GM23338 (cell line): ENCODE measurements around the gene RAMP3. TPM values are rescaled to one million over a fixed set of nuclear protein-coding genes. Genes with fewer than 3 reads are reported as not detected.

Experiments used
- ATAC-seq: fragments of 200-7000 bp; cut with Tn5 transposase; 3 replicates; pipeline ENCODE4 v1.9.1; 2020
- DNase-seq: peaks from one replicate; pipeline ENCODE4 v3.0.0-alpha.2; 2015; ENCODE audit warnings: low spot score
- H2AFZ ChIP-seq: fragments of 200-600 bp; sonication (generic); 2 replicates; pipeline ENCODE4 v1.8.0; 2016; ENCODE audit warnings: antibody characterized with exemption, mild to moderate bottlenecking, moderate library complexity
- H3F3A ChIP-seq: fragments of 200-600 bp; sonication (generic); replicated peaks from 2 replicates; pipeline ENCODE4 v1.8.0; 2017; ENCODE audit warnings: antibody characterized with exemption, mixed run types, low read depth
- H3K27ac ChIP-seq: fragments of 200-600 bp; sonication (generic); 2 replicates; pipeline ENCODE4 v1.6.1; 2016; ENCODE audit warnings: low read depth
- H3K27me3 ChIP-seq: fragments of 200-600 bp; sonication (generic); 2 replicates; pipeline ENCODE4 v1.8.0; 2016; ENCODE audit warnings: mild to moderate bottlenecking, mixed run types, moderate library complexity; ENCODE audit not compliant: insufficient read depth
- H3K36me3 ChIP-seq: fragments of 200-600 bp; sonication (generic); 2 replicates; pipeline ENCODE4 v1.8.0; 2016; ENCODE audit warnings: mild to moderate bottlenecking; ENCODE audit not compliant: insufficient read depth
- H3K4me1 ChIP-seq: fragments of 200-600 bp; sonication (generic); 2 replicates; pipeline ENCODE4 v1.8.0; 2016; ENCODE audit warnings: mild to moderate bottlenecking, moderate library complexity; ENCODE audit not compliant: insufficient read depth
- H3K4me2 ChIP-seq: fragments of 200-600 bp; sonication (generic); 2 replicates; pipeline ENCODE4 v1.7.1; 2017; ENCODE audit warnings: mixed run types
- H3K4me3 ChIP-seq: fragments of 200-600 bp; sonication (generic); 2 replicates; pipeline ENCODE4 v1.6.1; 2016; ENCODE audit warnings: mixed run types
- H3K79me2 ChIP-seq: fragments of 200-600 bp; sonication (generic); replicated peaks from 2 replicates; pipeline ENCODE4 v1.8.0; 2017; ENCODE audit warnings: mild to moderate bottlenecking; ENCODE audit not compliant: insufficient read depth
- H3K9me2 ChIP-seq: fragments of 200-600 bp; sonication (generic); 2 replicates; pipeline ENCODE4 v1.8.0; 2017; ENCODE audit not compliant: insufficient read depth
- H4K20me1 ChIP-seq: fragments of 200-600 bp; sonication (generic); replicated peaks from 2 replicates; pipeline ENCODE4 v1.8.0; 2017; ENCODE audit warnings: mild to moderate bottlenecking; ENCODE audit not compliant: insufficient read depth
- H3K27ac Mint-ChIP-seq: 2 replicates; pipeline ENCODE4 v1.8.0; 2020; ENCODE audit warnings: inconsistent platforms, mild to moderate bottlenecking, moderate library complexity, mixed read lengths
- H3K27me3 Mint-ChIP-seq: 3 replicates; pipeline ENCODE4 v1.8.0; 2022; ENCODE audit warnings: low read depth, mild to moderate bottlenecking, moderate library complexity, mixed read lengths, inconsistent platforms; ENCODE audit not compliant: insufficient read depth, poor library complexity
- H3K36me3 Mint-ChIP-seq: 3 replicates; pipeline ENCODE4 v1.8.0; 2021; ENCODE audit warnings: low read depth, mild to moderate bottlenecking, inconsistent platforms, moderate library complexity, mixed read lengths
- H3K4me1 Mint-ChIP-seq: 3 replicates; pipeline ENCODE4 v1.8.0; 2020; ENCODE audit warnings: mild to moderate bottlenecking, inconsistent platforms, mixed read lengths
- H3K4me3 Mint-ChIP-seq: 3 replicates; pipeline ENCODE4 v1.8.0; 2021; ENCODE audit warnings: moderate library complexity, mild to moderate bottlenecking, inconsistent platforms, mixed read lengths
- H3K9me3 Mint-ChIP-seq: 3 replicates; pipeline ENCODE4 v1.8.0; 2020; ENCODE audit warnings: moderate library complexity, mild to moderate bottlenecking, inconsistent platforms, mixed read lengths
- CREB1 ChIP-seq: fragments of 250-450 bp; sonication (Bioruptor Pico); IDR thresholded peaks from 2 replicates; pipeline ENCODE4 v1.5.0; 2020; ENCODE audit warnings: low read depth, mild to moderate bottlenecking, moderate library complexity
- ETS1 ChIP-seq: IDR thresholded peaks from 2 replicates; pipeline ENCODE4 v1.6.1; 2016; ENCODE audit warnings: antibody characterized with exemption
- EZH2 ChIP-seq: fragments of 200-600 bp; sonication (generic); IDR thresholded peaks from one replicate; pipeline ENCODE4 v1.8.0; 2017; ENCODE audit warnings: antibody characterized with exemption, mild to moderate bottlenecking, low read depth; ENCODE audit not compliant: unreplicated experiment
- EZH2phosphoT487 ChIP-seq: fragments of 200-600 bp; sonication (generic); IDR thresholded peaks from one replicate; pipeline ENCODE4 v1.8.1; 2018; ENCODE audit warnings: antibody characterized with exemption; ENCODE audit not compliant: unreplicated experiment
- JUNB ChIP-seq: IDR thresholded peaks from one replicate; pipeline ENCODE4 v1.6.1; 2016; ENCODE audit warnings: antibody characterized with exemption; ENCODE audit not compliant: unreplicated experiment
- NANOG ChIP-seq: IDR thresholded peaks from 2 replicates; pipeline ENCODE4 v1.6.1; 2016; ENCODE audit warnings: antibody characterized with exemption, borderline replicate concordance
- POLR2AphosphoS5 ChIP-seq: IDR thresholded peaks from 2 replicates; pipeline ENCODE4 v1.6.1; 2016; ENCODE audit warnings: antibody characterized with exemption, low read depth
- REST ChIP-seq: IDR thresholded peaks from one replicate; pipeline ENCODE4 v1.6.1; 2018; ENCODE audit warnings: antibody characterized with exemption; ENCODE audit not compliant: unreplicated experiment
- STAT1 ChIP-seq: IDR thresholded peaks from one replicate; pipeline ENCODE4 v1.6.1; 2016; ENCODE audit warnings: antibody characterized with exemption; ENCODE audit not compliant: unreplicated experiment
- ZNF114 ChIP-seq: fragments of 250-450 bp; sonication (Bioruptor Pico); IDR thresholded peaks from 2 replicates; pipeline ENCODE4 v1.5.0; 2020; ENCODE audit warnings: mild to moderate bottlenecking, moderate library complexity
- ZNF331 ChIP-seq: fragments of 250-450 bp; sonication (Bioruptor Pico); IDR thresholded peaks from 2 replicates; pipeline ENCODE4 v1.5.0; 2020; ENCODE audit warnings: low read depth, mild to moderate bottlenecking, moderate library complexity
- ZNF462 ChIP-seq: fragments of 250-450 bp; sonication (Bioruptor Pico); IDR thresholded peaks from 2 replicates; pipeline ENCODE4 v1.5.0; 2020; ENCODE audit warnings: mild to moderate bottlenecking, moderate library complexity
- polyA plus RNA-seq: library from polyadenylated mRNA; unstranded; fragments of >200 nt; fragmentation: Nextera tagmentation; extraction: Ambion mirVana; gene quantifications from 2 replicates; pipeline ENCODE4 v1.2.1, GENCODE V29; 2016
- total RNA-seq: library from RNA; depleted of rRNA; stranded (reverse); fragments of >200 nt; shearing (Covaris generic); gene quantifications from 2 replicates; pipeline ENCODE4 v1.2.3, GENCODE V29; 2014

The RAMP3 gene
- total and polyA plus RNA-seq, 2 experiments from 2014 or later, result 1.1 to 4.6 TPM

GRCh38 chr7:45161842-45162241 lies 4.3 kb downstream of the RAMP3 start (continued):
- TF ChIP-seq EZH2phosphoT487 (no peak), ZNF462 (CRISPR knock-in tag) (no peak), ETS1 (no peak)

- Mint-ChIP-seq H3K4me3 (no peak overlapping the region), H3K4me1 (peaks cover 4% of the 10 kb centered on the region; the same call in 2 of the 3 replicates), H3K27me3 (peaks cover 23% of the 10 kb centered on the region), H3K9me3 (peaks cover 10% of the 10 kb centered on the region; the same call in 2 of the 3 replicates), H3K36me3 (no peaks in the 10 kb centered on the region), H3K27ac (no peak overlapping the region)
- ATAC-seq, result no peak
- H3K79me2 ChIP-seq, result no peaks in the 10 kb centered on the region
- H3K4me3 ChIP-seq, result no peak overlapping the region
- DNase-seq, result no peak
- no peaks in the 10 kb centered on the region for H3K36me3 ChIP-seq
- H4K20me1 ChIP-seq, result no peaks in the 10 kb centered on the region
- no peak overlapping the region for H3K4me2 ChIP-seq
- H3F3A ChIP-seq, result no peaks in the 10 kb centered on the region
- H2AFZ ChIP-seq, result no peak overlapping the region
- peaks cover 14% of the 10 kb centered on the region for H3K27me3 ChIP-seq
- H3K4me1 ChIP-seq, result no peaks in the 10 kb centered on the region; the same call in 1 of the 2 replicates
- 0 out of 2 replicates have a peak, but pooled peaks cover 3% of the 10 kb centered on the region for H3K9me2 ChIP-seq
- H3K27ac ChIP-seq, result no peak overlapping the region
- TF ChIP-seq ZNF331 (no peak), NANOG (no peak), EZH2phosphoT487 (no peak), POLR2AphosphoS5 (no peak), ZNF114 (CRISPR knock-in tag) (no peak), ETS1 (no peak), CREB1 (CRISPR knock-in tag) (no peak), REST (no peak), STAT1 (no peak), JUNB (no peak), EZH2 (no peak)
Measured at GRCh38 chr7:45162311-45162845, 4.8 kb downstream of the RAMP3 start.
